GM18861 (cell line): ENCODE data around the gene CALCOCO2.
"Not testable (repeated sequence)": the region's sequence is repeated elsewhere in the genome, so short reads cannot be mapped to it uniquely, and the experiment has no call there.

ENCODE experiments used
- ATAC-seq: cut with Tn5 transposase; IDR thresholded peaks from one replicate; pipeline ENCODE4 v1.9.1; 2021; ENCODE audit not compliant: unreplicated experiment

The CALCOCO2 gene

GRCh38 chr17:48872409-48872808 lies 41.6 kb downstream of the CALCOCO2 start:
- not testable (repeated sequence) for ATAC-seq

GRCh38 chr17:48873209-48873608 lies 42.4 kb downstream of the CALCOCO2 start:
- no peak for ATAC-seq

DNA sequence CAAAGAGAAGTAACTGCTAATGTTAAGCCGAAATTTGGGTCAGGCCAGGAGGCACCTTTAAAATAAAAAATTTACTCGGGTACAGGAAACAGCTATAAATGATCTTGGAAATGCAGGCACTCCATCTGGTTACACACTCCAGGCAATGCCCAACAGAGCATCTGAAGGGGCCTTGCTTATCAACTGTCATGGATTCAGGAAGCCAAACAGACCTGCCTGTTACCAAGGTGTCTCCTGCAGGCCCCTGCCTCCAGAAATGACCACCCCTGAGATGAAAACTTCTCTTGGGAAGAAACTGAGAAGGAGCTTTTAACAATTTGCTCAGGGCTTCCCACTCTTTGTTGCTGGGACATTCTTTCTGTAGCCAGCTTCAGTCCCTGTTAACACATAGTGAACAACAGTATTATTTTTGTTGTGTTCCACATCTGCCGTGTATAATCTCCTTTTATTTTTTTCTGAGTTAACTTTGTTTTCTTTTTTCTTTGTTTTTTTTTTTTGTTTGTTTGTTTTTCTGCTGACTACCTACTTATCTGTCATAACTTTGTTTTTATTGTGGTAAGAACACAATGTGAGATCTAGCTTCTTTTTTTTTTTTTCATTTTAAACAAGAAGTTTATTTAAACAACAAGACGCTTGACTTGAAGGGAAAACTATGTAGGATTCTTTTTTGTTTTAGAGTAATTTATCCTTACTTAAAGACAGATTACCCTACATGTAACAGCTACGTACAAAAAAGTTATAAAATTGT lies 43.0 kb downstream of the CALCOCO2 start:
- no peak for ATAC-seq

DNA sequence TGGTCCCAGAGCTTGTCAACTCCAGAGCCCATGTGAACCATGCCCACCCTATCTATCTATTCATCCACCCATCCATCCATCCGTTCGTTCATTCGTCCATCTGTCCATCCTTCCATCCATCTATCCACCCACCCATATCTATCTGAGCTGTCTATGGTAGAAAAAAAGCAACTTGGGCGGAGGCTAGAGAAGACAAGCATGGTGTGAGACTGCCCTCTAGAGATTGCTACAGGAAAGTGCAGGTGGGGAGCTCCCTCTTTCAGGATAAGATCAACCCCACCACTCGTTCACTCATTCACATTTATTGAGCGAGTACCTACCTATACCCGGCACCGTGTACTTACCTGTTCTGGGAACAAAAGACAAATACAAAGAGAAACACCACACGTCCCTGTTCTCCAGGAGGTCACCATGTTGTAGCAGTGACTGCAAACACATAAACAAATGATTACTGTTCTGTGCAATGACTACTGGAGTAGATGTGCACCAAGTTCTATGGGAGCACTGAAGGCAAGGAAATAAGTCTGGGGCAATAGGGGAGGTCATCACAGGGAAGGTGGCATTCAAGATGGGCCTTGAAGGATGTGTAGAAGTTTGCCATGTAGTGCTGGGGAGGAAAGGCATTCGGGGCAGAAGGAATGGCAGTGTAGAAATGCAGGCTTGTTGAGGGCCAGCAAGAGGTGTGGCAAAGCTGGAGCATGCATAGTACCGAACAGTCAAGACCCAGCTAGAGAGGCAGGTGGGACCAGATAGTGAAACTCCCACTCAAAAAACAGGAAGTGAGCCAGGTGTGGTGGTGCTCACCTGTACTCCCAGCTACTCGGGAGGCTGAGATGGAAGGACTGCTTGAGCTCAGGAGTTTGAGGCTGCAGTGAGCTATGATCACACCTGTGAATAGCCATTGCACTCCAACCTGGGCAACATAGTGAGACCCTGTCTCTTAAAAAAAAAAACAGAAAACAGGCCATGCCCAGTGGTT lies 48.4 kb downstream of the CALCOCO2 start:
- ATAC-seq: no peak

- ATAC-seq: no peak
Observed at GRCh38 chr17:48882272-48882671, 51.4 kb downstream of the CALCOCO2 start.

- ATAC-seq: no peak
Observed at GRCh38 chr17:48883171-48883570, 52.3 kb downstream of the CALCOCO2 start.

DNA sequence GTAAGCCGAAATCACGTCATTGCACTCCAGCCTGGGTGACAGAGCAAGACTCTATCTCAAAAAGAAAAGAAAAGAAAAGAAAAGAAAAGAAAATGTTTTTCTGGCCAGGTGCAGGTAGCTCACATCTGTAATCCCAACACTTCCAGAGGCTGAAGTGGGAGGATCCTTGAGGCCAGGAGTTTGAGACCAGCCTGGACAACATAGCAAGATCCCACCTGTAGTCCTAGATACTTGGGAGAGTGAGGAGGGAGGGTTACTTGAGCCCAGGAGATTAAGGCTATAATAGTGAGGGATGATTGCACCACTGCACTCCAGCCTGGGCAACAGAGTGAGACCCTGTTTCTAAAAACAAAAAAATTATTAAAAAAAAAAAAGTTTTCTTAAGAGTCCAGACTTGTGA lies 59.3 kb downstream of the CALCOCO2 start:
- ATAC-seq: no peak

DNA sequence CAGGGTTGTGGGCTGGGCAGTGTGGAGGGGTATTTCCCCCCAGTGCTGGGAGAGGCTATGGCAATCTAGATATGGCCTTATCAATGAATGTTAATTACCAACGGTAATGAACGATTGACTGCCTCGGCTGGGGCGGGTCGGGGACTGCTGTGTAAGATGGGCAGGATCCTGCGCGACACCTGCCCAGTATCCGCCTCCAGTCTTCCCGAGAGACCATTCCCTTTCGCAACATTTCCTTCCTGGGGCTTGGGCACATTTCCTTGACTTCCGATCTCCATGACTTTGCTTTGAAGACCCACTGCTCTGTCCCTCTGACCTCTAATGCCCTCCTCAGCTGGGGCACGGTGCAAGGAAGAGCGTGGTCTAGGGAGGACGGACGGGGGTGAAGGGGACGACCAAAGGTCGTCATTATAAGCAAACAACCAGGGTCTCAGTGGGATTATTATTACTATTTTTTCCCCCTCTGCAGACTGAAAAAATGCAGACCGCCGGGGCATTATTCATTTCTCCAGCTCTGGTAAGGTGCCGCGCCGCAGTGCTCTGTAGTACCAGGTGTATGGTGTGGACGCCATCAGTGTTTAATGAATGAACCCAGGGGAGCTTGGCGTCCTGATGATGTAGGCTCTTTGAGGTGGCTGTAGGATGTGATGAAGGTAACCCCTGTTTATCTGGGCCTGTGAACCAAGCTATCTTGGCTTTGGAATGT lies 62.3 kb downstream of the CALCOCO2 start:
- ATAC-seq: no peak

GRCh38 chr17:48893646-48894508 lies 63.0 kb downstream of the CALCOCO2 start:
- no peak for ATAC-seq

- no peak for ATAC-seq
Observed at GRCh38 chr17:48894886-48895285, 64.1 kb downstream of the CALCOCO2 start.

DNA sequence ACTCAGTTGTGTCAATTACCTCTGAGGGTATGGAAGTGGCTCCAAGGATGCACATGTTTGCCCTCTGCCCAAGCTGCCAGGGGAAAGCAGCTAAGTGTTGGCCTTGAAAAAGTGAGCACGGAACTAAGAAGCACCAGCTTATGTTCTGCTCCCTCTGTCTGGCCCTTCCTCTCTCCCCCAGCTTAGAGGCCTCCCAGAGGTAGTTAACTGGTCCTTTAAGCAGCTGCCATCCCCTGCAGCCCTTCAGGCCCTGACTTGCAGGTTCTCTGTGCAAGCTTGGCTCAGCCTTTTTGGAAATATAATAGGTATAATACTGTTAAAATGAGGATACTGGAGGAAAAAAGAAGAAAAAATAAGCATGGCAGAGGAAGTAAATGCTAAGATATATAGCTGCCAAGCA lies 70.4 kb downstream of the CALCOCO2 start:
- no peak for ATAC-seq

- ATAC-seq: no peak
Observed at GRCh38 chr17:48903401-48903800, 72.6 kb downstream of the CALCOCO2 start.

DNA sequence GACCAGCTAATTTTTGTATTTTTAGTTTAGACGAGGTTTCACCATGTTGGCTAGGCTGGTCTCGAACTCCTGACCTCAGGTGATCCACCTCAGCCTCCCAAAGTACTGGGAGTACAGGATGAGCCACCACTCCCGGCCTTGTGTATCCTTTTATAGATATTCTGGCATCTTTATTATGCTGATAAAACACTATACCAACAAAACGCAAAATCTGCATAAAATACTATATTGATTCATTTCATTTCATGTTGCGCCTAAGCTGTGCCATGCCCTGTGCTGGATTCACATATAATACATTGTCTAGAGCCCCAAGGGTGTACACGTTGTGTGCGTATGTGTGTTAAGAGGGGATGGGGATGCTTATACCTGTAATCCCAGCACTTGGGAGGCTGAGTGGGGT lies 73.6 kb downstream of the CALCOCO2 start:
- no peak for ATAC-seq

DNA sequence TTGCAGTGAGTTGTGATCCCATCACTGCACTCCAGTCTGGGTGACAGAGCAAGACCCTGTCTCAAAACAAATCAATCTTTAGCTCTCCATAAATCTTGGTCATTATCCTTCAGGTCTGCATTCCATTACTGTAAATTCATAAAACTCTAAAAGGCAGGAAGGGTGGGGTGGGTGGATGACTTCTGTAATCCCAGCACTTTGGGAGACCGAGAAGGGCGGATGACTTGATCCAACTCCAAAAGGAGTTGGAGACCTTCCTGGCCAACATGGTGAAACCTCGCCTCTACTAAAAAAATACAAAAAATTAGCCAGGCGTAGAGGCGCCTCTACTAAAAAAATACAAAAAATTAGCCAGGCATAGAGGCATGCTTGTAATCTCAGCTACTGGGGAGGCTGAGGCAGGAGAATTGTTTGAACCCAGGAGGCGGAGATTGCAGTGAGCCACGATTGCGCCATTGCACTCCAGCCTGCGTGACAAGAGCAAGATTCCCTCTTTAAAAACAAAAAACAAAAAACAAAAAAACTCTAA lies 75.2 kb downstream of the CALCOCO2 start:
- ATAC-seq: no peak

DNA sequence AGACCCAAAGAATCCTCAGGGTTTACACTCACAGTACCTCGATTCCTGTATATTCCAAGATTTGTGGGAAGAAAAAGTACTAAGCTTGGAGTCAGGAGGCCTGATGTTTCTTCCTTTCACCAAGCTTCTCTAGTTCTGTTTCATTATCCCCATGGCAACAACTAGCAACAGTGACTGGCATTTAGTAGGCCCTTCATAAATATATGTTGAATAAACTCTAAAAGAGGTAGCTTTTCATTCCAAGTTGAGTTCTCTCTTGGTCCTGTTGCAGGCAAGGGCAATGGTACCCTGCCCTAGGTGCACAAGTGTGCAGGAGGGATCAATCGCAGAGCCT lies 76.8 kb downstream of the CALCOCO2 start:
- no peak for ATAC-seq

DNA sequence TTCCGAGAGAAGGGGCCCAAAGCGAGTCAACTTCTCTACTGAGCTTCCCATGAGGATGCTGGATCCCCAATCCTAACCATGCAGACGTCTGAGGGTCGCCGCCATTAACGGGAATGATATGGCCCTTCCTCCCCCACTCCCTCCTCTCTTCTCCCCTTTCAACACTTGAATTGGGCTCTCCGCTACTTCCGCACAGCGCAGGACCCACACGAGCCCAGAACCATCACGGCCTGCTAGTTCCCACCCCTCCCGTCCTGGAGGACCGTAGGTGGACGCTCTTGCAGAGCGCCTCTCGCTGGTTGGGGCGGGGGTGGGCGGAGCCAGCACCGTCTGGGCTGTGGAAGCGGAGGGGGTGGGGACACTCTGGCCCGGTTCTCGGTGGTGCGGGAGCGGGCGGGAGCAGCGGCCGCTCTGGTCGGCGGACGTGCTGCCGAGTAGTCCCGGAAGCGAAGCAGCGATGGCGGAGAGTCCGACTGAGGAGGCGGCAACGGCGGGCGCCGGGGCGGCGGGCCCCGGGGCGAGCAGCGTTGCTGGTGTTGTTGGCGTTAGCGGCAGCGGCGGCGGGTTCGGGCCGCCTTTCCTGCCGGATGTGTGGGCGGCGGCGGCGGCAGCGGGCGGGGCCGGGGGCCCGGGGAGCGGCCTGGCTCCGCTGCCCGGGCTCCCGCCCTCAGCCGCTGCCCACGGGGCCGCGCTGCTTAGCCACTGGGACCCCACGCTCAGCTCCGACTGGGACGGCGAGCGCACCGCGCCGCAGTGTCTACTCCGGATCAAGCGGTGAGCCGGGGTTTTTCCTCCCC lies 77.4 kb downstream of the CALCOCO2 start, which contains the start of gene UBE2Z:
Gene UBE2Z (plus strand): TSS at position 361 of the 797 bp plus-strand sequence. CDS start 97 bp downstream, at position 458.
- ATAC-seq: peak; percentile 68

- ATAC-seq: no peak
Observed at GRCh38 chr17:48908853-48909394, 78.1 kb downstream of the CALCOCO2 start.

DNA sequence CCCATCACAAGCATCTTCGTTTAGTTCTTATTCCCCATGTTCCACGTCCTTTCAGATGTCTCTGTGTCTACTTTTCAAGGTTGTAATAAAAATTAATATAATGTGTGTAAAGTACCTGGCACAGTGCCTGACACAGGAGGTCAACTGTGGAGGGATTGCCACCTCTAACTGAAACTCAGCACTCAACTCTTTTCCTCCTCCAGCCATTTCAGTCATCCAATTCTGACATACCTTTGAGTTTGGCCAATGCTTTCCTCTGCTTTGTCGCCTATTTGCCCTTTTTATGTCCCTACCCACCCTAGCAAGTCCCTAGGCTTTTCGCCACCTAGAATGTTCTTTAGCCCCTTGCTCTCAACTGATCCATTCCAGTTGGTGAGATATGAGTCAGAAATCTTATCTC lies 78.9 kb downstream of the CALCOCO2 start:
- no peak for ATAC-seq

DNA sequence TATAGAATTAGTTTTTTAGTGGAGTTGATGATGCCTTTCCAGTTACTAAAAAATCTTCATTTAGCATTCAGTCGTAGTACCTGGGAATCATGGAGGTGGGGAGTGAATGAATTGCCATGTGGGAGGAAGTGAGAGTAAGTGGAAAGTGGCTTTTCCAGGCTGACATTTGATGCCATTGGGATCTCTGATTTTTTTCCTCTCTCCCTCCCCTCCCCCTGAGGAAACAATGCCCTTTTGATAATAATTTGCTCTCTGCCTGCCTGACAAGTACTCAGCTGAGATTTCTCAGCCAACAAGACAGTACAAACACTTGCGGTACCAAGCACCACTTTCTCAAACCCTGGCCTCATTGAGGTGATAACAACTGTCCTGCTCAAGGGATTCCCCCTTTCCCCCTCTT lies 79.5 kb downstream of the CALCOCO2 start:
- ATAC-seq: no peak
